Measurements from ENCODE around the gene MFAP3.
A peak's percentile ranks its signal among the peaks of the same experiment; 100 is the strongest.
"Not testable (repeated sequence)": the region's sequence is repeated elsewhere in the genome, so short reads cannot be mapped to it uniquely, and the experiment has no call there.

The MFAP3 gene

GRCh38 chr5:154038707-154039457, at the start of gene MFAP3, which contains the start of gene FAM114A2:
Gene MFAP3 (plus strand): TSS chr5:154038967. CDS start chr5:154049723, 10,756 bp downstream.
Gene FAM114A2 (minus strand): TSS chr5:154038910. CDS start chr5:154034953, 3,957 bp downstream.
- DNase-seq (ENCODE audit: low spot score), result peak; percentile 87

GRCh38 chr5:153991168-153991567, 47.6 kb upstream of the MFAP3 start:
- DNase-seq (ENCODE audit: low spot score), result no peak

GRCh38 chr5:153998010-153998409, 40.8 kb upstream of the MFAP3 start:
- DNase-seq (ENCODE audit: low spot score), result no peak

GRCh38 chr5:153998768-153999167, 40.0 kb upstream of the MFAP3 start:
- DNase-seq (ENCODE audit: low spot score), result no peak

GRCh38 chr5:153999995-154000394, 38.8 kb upstream of the MFAP3 start:
- DNase-seq (ENCODE audit: low spot score), result no peak

GRCh38 chr5:154000703-154001102, 38.1 kb upstream of the MFAP3 start:
- DNase-seq (ENCODE audit: low spot score), result no peak

GRCh38 chr5:154002093-154002492, 36.7 kb upstream of the MFAP3 start:
- DNase-seq (ENCODE audit: low spot score), result no peak

GRCh38 chr5:154002511-154003020, 36.2 kb upstream of the MFAP3 start:
- no peak for DNase-seq (ENCODE audit: low spot score)

- no peak for DNase-seq (ENCODE audit: low spot score)
These were observed 33.1 kb upstream of the MFAP3 start for GRCh38 chr5:154005648-154006047.

GRCh38 chr5:154010660-154011059, 28.1 kb upstream of the MFAP3 start:
- DNase-seq (ENCODE audit: low spot score), result no peak

GRCh38 chr5:154015071-154015693, 23.6 kb upstream of the MFAP3 start:
- DNase-seq (ENCODE audit: low spot score), result no peak

GRCh38 chr5:154018919-154019318, 19.8 kb upstream of the MFAP3 start:
- not testable (repeated sequence) for DNase-seq (ENCODE audit: low spot score)

GRCh38 chr5:154025951-154026350, 12.8 kb upstream of the MFAP3 start:
- no peak for DNase-seq (ENCODE audit: low spot score)

GRCh38 chr5:154031937-154032489, 6.8 kb upstream of the MFAP3 start:
- no peak for DNase-seq (ENCODE audit: low spot score)

GRCh38 chr5:154034944-154035343, 3.8 kb upstream of the MFAP3 start:
- no peak for DNase-seq (ENCODE audit: low spot score)

- DNase-seq (ENCODE audit: low spot score), result peak; percentile 31
These were observed 483 bp upstream of the MFAP3 start for GRCh38 chr5:154038261-154038706.

GRCh38 chr5:154039458-154039829, 677 bp downstream of the MFAP3 start:
- DNase-seq (ENCODE audit: low spot score), result no peak

GRCh38 chr5:154042766-154043165, 4.0 kb downstream of the MFAP3 start:
- no peak for DNase-seq (ENCODE audit: low spot score)

- no peak for DNase-seq (ENCODE audit: low spot score)
These were observed 5.3 kb downstream of the MFAP3 start for GRCh38 chr5:154044099-154044498.

- DNase-seq (ENCODE audit: low spot score), result no peak
These were observed 5.8 kb downstream of the MFAP3 start for GRCh38 chr5:154044581-154044980.

- no peak for DNase-seq (ENCODE audit: low spot score)
These were observed 7.7 kb downstream of the MFAP3 start for GRCh38 chr5:154046486-154046885.

GRCh38 chr5:154047324-154047723, 8.6 kb downstream of the MFAP3 start:
- no peak for DNase-seq (ENCODE audit: low spot score)

GRCh38 chr5:154049636-154050035, 10.9 kb downstream of the MFAP3 start:
- no peak for DNase-seq (ENCODE audit: low spot score)
